ENCODE measurements around the gene TRIM15.

DNA sequence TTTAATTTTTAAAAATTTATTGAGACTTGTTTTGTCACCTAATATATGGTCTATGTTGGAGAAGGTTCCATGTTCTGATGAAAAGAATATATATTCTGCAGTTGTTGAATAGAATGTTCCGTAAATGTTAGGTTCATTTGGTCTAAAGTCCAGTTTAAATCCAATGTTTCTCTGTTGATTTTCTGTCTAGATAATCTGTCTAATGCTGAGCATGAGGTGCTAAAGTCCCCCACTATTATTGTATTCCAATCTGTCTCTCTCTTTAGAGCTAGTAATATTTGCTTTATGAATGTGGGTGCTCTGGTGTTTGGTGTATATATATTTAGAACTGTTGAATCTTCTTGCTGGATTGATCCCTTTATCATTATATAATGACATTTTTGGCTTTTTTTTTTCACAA lies 15.5 kb downstream of the TRIM15 start:
- TF ChIP-seq, protein P1, sequence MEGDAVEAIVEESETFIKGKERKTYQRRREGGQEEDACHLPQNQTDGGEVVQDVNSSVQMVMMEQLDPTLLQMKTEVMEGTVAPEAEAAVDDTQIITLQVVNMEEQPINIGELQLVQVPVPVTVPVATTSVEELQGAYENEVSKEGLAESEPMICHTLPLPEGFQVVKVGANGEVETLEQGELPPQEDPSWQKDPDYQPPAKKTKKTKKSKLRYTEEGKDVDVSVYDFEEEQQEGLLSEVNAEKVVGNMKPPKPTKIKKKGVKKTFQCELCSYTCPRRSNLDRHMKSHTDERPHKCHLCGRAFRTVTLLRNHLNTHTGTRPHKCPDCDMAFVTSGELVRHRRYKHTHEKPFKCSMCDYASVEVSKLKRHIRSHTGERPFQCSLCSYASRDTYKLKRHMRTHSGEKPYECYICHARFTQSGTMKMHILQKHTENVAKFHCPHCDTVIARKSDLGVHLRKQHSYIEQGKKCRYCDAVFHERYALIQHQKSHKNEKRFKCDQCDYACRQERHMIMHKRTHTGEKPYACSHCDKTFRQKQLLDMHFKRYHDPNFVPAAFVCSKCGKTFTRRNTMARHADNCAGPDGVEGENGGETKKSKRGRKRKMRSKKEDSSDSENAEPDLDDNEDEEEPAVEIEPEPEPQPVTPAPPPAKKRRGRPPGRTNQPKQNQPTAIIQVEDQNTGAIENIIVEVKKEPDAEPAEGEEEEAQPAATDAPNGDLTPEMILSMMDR (IDR thresholded peaks at IDR 0.05; ENCODE audit: extremely low read depth in 1 of 2, insufficient read depth in 1 of 2, low read depth in 1 of 2, low read length in 2 of 2) = no peak
- TF ChIP-seq, protein P2, sequence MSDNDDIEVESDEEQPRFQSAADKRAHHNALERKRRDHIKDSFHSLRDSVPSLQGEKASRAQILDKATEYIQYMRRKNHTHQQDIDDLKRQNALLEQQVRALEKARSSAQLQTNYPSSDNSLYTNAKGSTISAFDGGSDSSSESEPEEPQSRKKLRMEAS (IDR thresholded peaks at IDR 0.05; ENCODE audit: insufficient read depth, insufficient read length) = no peak
- no peak for TF ChIP-seq POLR2A (IDR thresholded peaks at IDR 0.05; ENCODE audit: low read depth, low read length)
- no peak for TF ChIP-seq POLR2AphosphoS5 (IDR thresholded peaks at IDR 0.05; ENCODE audit: insufficient read depth, low read depth, low read length)
- TF ChIP-seq EZH2 (IDR thresholded peaks at IDR 0.05; ENCODE audit: borderline replicate concordance, low read depth, low read length, severe bottlenecking) = no peak
- no peak for TF ChIP-seq JUN (IDR thresholded peaks at IDR 0.05; ENCODE audit: borderline replicate concordance, insufficient read depth, insufficient read length, low read depth)
- TF ChIP-seq GATA2 (IDR thresholded peaks at IDR 0.05; ENCODE audit: insufficient read depth, insufficient read length, low read depth, low read length) = no peak
- TF ChIP-seq MYC (IDR thresholded peaks at IDR 0.05; ENCODE audit: low read depth, low read length) = no peak

Measured in endothelial cell of umbilical vein (primary cell).